Inflammatory macrophage treated with lipopolysaccharide for 4 hours (primary cell): Measurements from ENCODE around the gene DENND2A.
"Not testable (repeated sequence)": the region's sequence is repeated elsewhere in the genome, so short reads cannot be mapped to it uniquely, and the experiment has no call there.

Experiments used
- DNase-seq: peaks from one replicate; pipeline ENCODE4 v3.0.0-alpha.2; 2020

DENND2A gene

DNA sequence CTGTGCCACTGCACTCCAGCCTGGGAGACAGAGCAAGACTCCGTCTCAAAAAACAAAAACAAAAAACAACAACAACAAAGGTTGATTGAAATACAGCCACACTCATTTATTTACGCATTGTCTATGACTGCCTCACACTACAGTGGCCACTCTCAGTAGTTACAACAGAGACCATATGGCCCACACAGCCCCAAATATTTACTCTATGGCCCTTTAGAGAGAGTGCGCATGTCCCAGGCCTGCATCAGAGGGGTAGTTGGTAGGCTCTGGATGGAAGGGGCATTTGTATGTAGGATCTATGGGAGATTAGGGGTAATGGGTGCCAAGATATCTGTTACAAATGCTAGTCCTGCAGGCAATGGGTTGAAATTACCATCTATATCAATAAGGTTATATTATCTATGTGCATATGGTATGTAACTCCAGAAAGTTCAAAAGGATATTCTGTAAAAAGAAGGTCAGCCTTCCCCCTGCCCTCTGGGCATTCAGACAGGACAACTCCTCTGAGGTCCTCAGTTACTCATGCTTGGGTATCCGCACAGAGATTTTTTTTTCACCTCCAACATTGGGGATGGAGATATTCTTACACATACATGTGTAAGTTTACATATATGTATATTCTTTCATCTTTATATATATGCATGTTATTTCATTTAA is 56.3 kb downstream of the DENND2A start:
- no peak for DNase-seq

- DNase-seq: no peak
Observed at GRCh38 chr7:140581411-140581810, 59.2 kb downstream of the DENND2A start.

DNA sequence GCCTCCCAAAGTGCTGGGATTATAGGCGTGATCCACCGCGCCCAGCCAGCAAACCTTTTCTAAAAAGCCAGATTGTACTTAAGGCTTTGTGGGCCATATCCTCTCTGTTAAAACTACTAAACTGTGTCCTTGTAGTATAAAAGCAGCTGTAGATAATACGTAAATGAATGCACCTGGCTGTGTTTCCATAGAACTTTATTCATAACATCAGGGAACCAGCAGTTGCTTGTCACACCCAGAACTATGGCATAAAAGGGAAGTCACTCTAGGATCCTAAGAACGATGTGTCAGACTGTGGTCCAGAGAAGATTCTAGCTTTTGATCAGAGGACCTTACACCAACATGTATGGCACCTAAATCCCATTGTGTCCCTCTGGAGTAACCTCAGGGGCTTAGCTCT is 63.0 kb downstream of the DENND2A start:
- DNase-seq: no peak

DNA sequence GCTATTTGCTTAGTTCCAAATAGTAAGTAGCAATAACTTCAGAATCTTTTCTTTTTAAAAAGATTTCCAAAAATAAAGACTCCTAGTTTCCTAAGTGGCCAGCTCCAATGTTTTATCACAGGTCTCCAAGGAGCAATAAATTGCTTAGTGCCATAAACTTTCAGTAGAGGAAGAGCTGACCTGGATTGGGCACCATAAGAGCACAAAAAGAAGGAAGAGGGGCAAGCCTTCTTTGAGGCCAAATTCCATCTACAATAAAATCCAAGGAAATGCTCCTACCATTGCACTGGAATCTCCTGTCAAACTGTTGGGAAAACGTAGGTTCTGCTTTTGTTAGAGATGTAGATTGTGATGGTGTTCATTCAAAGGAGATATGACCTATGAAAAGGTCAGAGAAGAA is 64.0 kb downstream of the DENND2A start:
- no peak for DNase-seq

DNA sequence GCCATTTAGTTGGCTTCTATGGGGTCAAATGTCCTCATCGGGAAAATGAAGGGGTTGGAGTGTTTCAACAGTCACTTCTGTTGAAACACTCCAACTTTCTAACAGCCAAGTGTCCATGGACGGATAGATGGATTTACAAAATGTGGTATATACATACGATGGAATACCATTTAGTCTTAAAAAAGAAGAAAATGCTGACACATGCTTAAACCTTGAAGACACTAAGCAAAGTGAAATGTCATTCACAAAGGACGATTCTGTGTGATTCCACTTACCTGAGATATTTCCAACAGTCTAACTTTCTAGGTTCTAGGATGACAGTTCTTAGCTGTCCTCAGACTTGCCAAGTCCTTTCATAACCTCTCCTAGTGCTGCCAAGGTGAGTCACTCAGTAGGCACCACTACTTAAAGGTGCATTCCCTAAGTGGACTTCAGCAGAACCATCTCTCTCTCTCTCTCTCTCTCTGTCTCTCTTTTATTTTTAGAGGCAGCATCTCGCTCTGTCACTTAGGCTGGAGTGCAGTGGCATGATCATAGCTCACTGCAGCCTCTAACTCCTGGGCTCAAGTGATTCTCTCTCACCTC is 69.0 kb downstream of the DENND2A start:
- DNase-seq: no peak

GRCh38 chr7:140570120-140570519 is 70.5 kb downstream of the DENND2A start:
- no peak for DNase-seq

DNA sequence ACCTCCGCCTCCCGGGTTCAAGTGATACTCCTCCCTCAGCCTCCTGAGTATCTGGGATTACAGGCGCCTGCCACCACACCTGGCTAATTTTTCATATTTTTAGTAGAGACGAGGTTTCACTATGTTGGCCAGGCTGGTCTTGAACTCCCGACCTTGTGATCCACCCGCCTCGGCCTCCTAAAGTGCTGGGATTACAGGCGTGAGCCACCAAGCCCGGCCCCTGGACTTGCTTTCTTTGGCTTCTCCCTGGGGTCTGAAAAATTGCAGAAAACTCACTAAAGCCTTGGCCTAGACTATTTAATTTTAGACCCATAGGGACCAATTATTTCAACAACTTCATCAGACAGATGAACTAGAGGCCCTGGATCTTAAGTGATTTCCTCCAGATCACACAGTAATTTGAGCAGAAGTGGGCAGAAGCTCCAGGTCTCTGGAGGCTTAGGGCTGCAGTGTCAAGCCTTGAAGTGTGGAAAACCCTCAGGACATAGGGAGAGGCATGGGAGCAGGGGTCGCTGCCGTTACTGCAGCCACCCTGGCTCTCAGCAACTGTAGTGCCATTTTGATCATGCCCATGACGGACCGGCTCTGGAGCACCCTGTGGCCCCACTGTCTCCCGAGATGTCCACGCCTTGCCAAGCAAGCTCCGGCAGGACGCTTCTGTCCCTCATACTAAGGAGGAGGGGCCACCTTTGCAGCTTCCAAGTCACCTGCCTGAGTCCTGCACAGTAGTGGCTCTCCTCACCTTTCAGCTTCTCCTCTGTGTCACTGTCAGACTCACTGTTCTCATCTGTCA is 72.4 kb downstream of the DENND2A start:
- DNase-seq: no peak

DNA sequence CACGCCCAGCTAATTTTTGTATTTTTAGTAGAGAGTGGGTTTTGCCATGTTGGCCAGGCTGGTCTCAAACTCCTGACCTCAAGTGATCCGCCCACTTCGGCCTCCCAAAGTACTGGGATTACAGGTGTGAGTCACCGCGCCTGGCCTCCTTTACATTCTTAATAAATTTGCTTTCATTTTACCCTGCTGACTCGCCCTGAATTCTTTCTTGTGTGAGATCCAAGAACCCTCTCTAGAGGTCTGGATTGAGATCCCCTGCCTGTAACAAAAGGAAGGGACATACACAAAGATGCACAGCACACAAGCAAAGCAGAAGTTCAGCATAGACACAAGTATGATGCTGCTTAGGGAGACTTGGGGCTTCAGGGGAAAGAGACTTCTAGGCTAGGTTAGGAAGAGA is 74.4 kb downstream of the DENND2A start:
- not testable (repeated sequence) for DNase-seq

- DNase-seq: not testable (repeated sequence)
Observed at GRCh38 chr7:140565761-140566160, 74.9 kb downstream of the DENND2A start.

- no peak for DNase-seq
Observed at GRCh38 chr7:140564643-140565042, 76.0 kb downstream of the DENND2A start.

GRCh38 chr7:140562926-140563481 is 77.6 kb downstream of the DENND2A start:
- DNase-seq: no peak

DNA sequence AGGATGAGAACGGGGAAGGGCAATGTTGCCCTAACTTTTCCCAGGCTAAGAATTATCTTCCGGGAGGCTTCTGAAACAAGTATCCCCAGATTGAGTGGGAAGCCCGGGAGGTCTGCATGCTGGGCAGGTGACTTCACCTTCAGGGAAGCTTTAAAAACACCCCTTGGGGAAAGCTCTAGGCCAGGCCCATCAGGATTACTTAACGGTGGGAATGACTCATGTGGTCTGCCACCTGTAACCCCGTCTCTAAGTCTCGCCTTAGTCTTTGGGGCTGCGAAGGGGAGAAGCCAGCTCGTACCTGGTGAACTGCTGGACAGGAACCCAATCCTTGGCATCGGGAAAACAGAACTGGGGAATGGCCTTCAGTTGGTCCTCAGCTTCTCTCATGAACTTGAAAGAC is 81.2 kb downstream of the DENND2A start:
- DNase-seq: no peak

- DNase-seq: no peak
Observed at GRCh38 chr7:140557809-140558518, 82.6 kb downstream of the DENND2A start.

- no peak for DNase-seq
Observed at GRCh38 chr7:140557069-140557468, 83.5 kb downstream of the DENND2A start.

- not testable (repeated sequence) for DNase-seq
Observed at GRCh38 chr7:140553236-140553635, 87.4 kb downstream of the DENND2A start.

DNA sequence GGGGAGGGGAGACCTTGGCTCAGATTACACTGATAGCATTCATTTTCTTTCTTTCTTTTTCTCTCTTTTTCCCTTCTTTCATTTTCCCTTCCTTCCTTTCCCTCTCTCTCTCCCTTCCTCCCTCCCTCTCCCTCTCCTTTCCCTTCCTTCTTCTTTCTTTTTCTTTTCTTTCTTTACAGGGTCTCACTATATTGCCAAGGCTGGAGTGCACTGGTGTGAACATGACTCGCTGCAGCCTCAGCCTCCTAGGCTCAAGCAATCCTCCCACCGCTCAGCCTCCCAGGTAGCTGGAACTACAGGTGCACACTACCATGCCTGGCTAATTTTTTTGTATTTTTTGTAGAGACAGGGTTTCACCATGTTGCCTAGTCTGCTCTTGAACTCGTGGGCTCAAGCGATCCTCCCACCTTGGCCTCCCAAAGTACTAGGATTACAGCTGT is 88.4 kb downstream of the DENND2A start:
- no peak for DNase-seq

DNA sequence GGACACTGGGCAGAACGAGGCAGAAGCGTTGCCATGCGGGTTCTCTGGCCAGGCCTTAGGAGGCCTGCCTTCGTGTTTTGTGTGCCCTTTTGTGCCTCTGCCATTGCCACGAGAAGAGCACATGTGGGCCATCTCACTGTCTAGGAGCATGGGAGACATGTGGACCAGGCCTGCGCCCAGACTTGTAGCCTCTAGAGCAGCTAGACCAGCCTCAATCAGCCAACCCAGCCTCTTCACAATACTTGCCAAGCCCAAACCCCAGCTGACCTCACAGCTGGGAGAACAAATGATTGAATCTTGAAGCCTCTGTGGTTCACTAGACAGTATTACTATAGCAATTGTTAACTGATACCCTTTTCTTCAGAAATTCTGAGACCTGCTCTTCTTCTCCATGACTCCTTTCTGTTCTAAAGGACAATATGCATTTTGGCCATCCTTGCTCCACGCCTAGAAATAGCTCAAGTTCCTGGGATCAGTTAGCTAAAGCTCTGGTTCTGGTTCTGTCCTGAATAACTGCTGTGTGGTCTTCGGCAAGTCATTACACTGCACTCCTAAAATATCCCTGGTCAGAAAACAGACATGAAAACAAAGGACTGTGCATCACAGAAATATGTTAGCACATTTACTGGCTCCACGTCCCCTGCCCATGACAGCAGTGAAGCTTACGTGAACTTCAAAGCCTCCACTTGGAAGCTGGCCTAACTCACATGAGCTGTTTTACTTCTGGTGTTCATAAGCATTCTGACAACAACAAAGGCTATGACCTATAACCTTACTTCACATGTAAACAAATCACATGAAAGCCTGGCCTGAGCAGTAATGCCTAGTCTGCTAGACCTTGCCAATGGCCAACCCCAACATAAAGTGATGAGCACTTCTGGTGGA is 89.0 kb downstream of the DENND2A start:
- DNase-seq: no peak

DNA sequence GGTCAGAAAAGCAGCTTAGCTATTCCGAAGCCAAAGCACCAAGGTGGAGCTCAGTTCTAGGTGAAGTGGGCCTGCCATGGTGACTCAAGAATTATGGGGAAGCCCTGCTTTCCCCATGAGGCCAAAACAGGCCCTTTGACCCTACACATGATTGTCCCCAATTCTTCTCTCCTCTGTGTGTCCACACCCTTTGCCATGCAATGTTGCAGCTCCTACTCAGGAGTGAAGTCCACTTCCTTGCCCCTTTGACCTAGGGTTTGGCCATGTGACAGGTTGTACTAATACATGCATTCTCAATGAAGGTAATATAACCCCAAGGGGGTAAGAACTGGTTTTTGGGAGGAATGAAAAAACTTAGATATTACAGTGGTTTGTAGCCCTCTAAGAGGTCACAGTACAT is 93.7 kb downstream of the DENND2A start:
- DNase-seq: no peak

- no peak for DNase-seq
Observed at GRCh38 chr7:140544388-140544826, 96.2 kb downstream of the DENND2A start.

DNA sequence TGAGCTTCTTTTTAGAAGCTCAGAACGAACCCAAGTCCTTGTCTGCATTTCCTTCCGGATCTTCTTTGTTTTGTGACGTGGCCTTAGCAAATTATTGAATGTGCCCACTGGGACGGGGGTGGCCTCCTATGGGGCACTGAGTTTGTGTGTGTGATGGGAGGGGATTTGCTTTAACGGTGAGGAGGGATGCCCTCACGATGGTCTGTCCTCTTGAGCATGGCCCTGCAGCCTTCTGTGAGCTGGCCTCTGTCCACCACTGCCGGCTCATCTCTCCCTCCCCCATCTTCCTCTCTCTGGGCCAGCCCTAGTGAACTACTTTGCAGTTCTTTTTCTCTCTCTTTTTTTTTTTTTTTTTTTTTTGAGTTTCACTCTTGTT is 98.4 kb downstream of the DENND2A start:
- DNase-seq: no peak

- no peak for DNase-seq
Observed at GRCh38 chr7:140541513-140542227, 98.9 kb downstream of the DENND2A start.

GRCh38 chr7:140541176-140541512 is 99.5 kb downstream of the DENND2A start:
- no peak for DNase-seq
